Stimulated activated CD4-positive, alpha-beta T cell treated with anti-CD3 and anti-CD28 coated beads, Interleukin-12 subunit alpha, Interleukin-12 subunit beta, amount 100 ng/mL, for 4 hours (primary cell): Measurements from ENCODE around the gene NBEA.

Source experiments
- DNase-seq: peaks from one replicate; pipeline ENCODE4 v3.0.0-alpha.2; 2020

Gene NBEA

DNA sequence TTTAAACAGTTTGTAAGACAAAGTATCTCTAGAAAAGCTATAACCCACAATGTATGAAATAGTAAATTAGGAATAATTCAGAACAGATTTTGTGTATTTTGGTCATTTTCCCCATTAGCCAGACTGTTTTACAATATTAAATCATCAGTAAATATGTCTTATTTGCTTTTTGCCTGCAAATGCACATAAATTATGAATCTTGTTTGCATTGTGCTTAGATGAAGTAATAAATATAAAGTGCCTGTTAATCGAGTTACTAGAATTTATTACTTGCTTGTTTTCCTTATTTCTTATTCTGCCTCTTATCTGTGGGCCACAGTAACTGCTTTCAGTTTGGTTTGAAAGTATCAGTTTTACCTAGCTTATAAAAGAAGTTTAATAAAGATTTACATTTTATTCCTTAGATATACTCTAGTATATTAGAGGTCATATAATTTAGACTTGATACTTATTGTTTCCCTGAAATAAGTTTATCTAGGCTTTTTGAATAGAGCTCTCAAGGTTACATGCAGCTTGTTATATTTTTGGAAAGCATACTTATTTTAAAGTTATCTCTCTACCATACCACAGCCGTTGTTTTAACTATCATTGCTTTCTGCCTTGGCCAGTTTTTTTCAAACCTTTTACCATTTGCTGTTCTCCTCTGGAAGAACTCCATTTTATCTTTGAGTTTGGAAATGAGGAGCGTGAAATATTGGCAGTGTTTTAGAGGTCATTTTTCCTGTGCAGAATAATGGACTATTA is 238.0 kb downstream of the NBEA start:
- no peak for DNase-seq

DNA sequence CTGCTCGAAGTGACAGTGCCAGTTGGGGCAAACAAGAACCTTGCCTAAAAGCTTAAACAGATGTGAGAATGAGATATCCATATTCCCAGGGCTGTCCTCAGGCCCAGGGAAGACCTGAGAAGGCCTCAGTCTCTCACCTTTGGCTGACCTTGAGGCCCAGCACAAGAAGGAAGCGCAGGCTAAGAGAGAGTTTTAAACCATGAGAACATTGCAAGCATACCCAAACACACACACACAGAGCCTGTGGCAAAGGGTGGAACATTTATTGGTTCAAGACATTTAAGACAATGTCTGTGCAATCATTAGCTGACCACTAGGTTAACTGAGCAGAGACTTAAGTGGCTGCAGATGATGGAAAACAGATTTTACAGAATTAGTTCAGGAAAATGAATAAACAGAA is 248.2 kb downstream of the NBEA start:
- no peak for DNase-seq

DNA sequence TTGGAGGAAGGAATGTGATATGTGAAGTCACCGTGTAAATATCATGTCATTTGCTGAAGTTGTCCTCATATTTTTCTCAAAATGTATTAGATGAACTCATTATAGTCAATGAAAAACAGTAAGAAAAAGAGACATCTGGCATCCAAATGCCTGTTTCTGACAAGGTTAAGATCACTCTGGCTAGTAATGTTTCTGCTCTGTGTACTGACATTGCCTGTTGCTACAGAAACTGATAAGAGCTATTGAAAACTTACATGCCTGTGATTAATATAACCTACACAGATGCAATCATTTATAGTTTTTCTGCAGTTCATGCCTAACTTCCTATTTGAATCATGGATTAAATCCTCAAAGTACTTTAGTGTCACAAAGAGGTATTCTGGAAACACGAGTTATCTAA is 249.8 kb downstream of the NBEA start:
- DNase-seq: no peak

DNA sequence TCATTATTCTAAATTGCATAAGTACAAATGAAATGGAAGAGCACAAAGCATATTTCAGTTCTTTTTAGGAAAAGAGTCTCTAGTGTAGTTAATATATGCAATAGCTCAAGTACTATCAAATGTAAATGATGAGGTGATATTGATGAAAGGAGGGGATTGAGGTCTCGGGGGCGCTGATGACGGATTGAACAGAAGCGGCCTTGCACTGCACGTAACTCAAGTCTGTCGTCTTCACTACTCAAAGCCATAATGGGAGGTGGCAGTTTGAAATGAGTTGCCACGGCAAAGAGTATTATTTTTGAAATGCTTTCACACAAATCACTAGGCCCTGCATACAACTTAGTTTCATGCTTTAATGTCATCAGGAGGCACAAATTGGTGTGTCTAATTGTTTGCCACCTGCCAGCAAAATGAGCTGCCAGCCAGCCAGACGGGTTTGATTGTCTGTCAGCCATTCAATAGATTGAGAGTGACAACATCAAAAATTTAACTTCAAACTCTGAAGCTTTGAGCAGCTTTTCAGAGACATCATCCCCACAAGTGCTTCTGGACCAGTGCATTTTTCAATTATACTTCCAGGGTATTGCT is 256.6 kb downstream of the NBEA start:
- no peak for DNase-seq

DNA sequence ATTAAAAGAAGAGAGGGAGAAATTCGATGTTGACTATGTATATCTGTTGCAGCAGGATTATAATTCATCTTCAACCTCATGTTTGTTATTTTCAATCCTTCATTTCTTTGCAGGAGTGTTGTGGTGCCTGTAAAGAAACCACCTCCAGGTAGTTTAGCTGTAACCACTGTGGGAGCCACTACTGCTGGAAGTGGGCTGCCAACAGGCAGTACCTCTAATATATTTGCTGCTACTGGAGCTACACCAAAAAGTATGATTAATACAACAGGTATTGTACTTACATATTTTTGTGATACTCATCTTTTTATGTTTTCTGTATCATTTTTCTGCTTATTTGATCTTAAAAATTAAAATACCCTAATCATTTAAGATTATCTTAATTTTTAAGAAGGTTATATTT is 266.5 kb downstream of the NBEA start:
- DNase-seq: no peak

DNA sequence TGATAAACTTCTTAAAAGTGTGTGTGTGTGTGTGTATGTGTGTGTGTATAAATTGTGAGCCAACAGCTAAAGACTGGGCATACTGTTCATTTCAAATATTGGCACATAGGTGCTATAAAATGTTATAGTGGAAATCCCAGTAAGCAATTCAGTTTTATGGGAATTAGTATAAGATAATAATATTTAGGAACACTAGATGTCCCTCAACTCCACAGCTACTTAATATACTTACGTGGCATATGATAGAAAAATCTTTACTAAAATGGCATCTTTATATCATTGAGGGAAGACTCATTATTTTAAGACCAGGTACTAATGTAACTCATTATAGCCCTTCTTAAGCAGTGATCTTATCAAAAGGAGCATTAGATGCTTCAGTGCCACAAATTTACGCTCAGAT is 268.2 kb downstream of the NBEA start:
- no peak for DNase-seq

DNA sequence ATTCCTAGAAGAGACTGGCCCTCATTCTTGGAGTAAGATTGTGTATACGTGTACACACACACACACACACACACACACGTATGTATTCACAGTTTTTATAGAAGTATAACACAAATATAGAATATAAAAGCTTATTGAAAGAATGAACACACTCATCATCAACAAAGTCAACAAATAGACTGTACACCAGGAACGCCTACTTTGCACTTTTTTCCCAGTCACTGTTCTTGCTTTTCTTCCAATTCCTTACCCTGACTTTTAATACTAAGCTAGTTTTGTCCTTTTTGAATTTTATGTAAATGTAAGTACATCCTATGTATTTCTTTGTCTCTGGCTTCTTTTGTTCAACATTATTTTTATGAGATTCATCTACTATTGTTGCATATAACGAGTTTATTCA is 269.9 kb downstream of the NBEA start:
- no peak for DNase-seq

DNA sequence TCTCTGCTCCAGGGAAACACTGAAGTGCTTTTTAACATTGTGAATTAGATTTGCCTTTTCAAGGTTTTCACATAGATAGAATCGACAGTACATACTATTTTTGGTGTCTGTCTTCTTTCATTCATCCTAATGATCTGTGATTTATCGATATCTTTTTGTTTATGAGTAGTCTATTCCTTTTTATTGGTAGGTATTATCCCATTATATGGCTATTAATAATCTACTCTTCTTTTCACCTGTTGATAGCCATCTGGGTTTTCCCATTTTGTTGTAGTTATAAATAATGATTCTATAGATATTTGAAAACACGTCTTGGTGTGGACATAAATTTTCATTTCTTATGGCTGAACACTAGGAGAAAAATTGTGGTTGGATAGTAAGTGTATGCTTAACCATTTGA is 271.8 kb downstream of the NBEA start:
- no peak for DNase-seq

DNA sequence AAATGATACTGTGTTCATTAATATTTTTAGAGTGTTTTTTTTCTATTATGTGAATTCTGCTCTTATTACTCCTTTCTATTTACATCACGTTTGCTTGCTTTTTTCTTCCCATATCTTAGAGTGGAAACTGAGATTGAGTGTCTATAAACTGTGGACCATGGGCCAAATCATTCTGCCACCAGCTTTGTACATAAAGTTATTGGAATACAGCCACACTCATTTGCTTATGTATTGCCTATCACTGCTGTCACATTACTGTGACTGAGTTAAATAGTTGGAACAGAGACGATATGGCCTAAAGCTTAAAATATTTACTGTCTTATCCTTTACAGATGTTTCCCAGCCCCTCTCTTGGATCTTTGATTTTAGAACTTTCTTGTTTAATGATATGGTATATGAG is 274.1 kb downstream of the NBEA start:
- DNase-seq: no peak

DNA sequence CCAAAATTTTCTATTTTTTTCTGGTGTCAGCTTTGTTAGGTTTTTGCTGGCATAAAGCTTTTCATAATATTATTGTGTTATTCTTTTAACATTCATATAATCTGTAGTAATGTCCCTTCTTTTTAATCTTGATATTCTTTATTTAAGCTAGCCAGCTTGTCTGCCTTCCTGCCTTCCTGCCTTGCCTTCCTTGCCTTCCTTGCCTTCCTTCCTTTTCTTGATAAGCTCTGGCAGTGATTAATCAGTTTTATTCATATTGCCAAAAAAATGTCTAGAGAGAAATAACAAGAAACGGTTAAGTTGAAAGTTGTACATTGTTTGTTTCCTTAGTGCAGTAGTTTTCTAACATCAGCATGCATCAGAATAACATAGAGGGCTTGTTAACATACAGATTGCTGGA is 277.0 kb downstream of the NBEA start:
- DNase-seq: no peak

DNA sequence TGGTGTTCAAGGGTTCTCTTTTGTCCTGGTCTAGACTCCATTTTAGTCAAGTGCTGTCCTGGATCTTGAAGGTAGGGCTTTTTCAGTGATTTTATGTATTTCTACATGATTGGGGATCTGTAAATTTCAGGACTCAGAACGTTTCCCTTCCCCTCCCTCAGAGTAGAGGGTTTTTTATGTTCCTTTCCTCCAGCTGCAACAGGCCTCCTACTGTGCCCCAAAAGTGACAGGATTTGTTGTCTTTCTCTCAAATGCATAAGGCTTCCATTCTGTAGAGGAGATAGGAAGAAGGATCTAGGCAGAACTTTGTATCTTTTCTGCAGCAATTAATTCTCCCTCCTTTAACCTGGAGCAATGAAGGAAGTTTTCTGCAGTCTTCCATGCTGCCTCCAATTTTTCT is 283.1 kb downstream of the NBEA start:
- DNase-seq: no peak

DNA sequence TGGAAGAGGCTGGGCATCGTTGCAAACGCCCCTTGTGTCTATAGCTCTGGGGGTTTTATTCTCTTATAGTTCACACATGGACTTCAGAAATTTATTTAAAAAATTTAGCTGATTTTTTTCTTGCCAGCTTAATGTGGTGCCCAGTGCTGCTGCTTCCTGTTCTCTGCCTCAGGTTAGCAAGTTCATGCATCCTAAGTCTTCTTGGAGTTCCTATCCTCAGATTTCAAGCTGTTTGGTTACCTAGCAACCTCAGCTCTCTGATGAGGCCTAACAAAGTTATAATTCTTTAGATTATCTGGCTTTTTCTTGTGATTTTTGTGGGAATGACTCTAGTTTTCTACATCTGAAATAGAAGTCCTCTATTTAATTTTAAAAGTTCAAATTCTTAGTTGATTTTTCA is 283.5 kb downstream of the NBEA start:
- DNase-seq: no peak

DNA sequence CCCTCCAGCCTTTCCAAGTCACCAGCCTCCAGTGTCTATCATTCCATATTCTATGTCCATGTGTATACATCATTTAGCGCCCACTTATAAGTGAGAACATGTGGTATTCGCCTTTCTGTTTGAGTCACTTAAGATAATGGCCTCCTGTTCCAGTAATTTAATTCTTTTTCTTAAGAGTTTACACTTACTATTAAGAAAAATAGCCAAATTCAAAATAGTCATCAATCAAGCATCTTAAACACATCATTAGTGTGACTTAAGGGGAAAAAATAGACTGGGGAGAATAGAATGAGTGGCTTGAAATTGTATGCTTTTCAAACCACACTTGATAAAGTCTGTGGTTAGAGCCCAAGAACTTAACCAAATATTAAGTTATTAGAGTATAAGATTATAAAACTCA is 286.5 kb downstream of the NBEA start:
- no peak for DNase-seq

DNA sequence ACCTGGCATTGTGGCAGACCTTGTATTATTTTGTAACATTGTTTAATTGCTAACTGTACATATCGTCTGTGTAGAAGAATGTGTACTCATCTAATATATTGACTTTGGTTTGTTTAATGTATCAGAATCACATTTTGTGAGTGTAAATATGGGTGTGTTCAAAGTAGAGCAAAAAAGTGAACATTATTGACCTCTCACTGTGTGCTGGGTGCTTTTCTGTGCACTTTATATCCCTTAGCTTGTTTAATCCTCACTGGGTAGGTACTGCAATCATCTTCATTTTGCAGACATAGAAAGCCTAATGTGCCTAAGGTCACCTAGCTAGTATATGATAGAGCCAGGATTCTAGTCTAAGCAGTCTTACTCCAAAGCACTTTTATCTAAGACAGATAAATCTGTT is 289.4 kb downstream of the NBEA start:
- DNase-seq: no peak

DNA sequence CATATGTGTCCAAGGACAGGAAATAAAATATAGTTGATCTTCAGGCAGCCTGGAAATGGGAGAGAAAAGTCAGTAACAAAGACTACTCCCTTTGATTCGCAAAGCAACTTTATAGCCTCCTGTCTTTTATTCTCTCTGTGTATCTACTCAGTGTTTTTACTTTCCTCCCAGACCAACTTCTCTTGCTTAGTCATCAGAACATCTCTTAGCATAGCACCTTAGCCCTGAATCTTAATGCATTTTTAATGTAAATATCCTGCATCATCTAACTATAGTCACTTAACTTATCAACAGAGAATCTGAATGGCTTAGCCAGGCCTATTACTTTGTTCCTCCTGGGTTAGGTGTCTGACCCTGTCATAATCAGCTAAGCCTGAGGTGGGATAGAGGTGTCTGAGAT is 296.2 kb downstream of the NBEA start:
- no peak for DNase-seq

DNA sequence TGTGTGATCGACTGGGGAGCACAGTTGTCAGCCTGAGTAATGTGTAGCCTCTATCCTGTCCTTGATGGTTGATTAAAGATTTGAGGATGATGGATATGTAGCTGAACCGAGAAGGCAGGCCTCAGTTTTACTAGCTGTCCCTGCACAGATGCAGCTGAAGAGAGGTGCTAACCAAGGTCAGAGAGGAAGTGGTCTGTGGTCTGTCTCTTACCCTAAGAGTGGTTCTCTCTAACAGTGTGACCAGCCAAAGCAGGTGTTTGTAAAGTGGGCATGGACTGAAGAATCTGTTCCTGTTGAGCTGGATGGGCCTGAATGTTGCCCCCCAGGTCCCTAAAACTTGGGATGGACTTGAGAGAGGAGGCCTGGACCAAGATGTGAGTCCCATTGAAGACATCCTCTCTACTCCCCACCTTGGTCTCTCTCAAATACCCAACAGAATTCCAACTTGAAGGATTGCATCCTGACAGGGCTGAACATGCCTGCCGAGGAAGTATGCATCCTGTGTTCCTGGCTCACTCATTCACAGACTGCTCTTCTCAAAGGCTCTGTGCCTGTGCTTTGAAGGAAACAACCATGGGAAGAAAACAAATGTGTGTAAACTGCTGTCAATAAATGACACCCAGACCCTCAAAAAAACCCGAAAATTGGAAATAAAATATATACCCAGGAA is 310.6 kb downstream of the NBEA start:
- DNase-seq: no peak

DNA sequence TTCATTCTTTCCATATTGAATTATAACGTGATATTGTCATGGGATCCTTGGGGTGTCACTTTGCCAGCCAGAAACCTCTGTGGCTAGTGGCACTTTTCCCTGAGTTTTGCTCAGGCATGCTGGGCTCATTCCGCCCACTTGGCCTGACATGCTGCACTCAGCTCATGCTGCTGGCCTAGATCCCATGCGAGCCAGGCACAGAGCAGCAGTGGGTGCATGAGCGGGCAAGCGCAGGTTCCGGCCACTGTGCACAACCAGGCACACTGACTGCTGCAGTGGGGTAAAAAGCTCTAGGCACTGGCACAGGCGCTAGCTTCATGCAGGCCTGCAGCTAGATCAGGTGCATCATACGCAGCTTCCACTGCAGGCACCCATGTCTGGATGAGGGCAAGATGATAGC is 313.2 kb downstream of the NBEA start:
- DNase-seq: no peak

DNA sequence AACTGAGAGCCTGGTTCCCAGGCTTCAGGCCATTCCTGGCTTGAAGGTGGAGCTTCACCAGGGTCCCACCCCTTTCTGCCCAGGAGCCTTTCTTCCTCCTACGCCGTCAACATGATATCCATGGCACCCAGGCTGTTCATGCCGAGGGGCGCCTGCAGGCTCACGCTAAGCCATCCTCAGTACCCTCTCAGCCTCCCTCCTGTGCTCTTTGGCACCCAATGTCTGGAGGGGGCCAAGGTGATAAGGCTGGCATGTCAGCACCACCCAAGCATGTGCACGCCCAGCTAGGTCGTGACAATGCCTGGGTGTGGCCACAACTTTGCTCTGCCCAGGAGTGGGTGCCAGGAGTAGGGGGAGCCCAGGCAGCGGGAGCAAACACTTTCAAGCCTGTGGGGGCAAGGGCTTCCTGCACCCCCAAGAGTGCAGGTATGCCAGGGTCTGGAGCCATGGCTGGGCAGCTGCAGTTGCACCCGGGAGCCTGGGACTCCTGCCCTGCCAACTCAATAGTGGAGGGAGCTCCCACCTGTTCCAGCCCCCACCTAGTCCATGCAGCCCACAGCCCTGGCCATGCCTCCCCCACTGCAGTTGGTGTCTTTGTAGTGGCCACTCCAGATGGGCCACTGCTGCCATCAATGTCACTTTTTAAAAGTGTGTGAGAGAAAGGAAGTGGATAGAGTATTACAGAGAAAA is 314.5 kb downstream of the NBEA start:
- no peak for DNase-seq

DNA sequence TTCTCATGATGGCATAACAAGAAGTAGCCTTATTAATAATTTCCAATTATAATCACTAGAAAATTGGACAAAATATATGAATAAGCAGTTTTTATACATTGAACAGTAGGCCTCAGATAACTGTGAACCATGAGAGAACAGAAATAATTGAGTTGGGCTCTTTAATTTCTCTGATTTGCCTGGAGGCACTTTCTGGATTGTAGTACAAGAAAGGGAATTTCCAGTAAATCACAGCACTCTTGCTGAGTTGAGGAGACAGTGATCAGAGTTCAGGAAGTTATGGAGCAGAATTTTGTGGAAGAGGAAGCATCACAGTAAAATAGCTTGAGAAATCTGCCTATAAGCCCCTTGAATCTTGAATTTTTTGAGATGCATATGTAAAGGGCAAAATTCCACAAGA is 318.2 kb downstream of the NBEA start:
- DNase-seq: no peak

DNA sequence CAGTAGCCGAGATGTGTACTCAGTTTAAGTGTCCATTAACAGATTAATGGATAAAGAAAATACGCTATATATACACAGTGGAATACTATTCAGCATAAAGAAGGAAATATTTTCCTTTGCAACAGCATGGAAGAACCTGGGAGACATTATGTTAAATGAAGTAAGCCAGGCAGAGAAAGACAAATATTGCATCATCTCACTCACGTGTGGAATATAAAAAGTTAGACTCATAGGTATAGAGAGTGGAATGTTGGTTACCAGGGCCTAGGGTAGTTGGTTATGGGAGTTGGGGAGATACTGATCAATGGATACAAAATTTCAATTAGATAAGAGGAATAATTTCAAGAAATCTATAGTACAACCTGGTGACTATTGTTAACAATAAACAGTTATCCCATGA is 324.3 kb downstream of the NBEA start:
- DNase-seq: no peak

DNA sequence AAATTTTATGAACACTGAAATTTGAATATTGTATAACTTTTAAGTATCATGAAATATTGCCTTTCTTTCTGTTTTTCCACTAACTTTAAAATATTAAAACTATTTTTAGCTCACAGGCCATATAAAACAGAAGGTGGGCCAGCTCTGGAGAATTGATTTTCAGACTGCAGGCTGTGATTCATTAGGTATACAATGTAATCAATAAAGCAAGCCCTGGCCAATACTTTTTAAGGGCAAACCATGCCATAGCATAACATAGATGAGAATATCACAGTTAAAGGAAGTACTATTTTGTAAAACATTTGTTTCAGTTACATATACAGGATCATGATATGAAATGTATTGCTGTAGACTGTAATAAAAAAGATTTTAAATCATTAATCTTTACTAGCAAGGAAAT is 336.8 kb downstream of the NBEA start:
- DNase-seq: no peak

DNA sequence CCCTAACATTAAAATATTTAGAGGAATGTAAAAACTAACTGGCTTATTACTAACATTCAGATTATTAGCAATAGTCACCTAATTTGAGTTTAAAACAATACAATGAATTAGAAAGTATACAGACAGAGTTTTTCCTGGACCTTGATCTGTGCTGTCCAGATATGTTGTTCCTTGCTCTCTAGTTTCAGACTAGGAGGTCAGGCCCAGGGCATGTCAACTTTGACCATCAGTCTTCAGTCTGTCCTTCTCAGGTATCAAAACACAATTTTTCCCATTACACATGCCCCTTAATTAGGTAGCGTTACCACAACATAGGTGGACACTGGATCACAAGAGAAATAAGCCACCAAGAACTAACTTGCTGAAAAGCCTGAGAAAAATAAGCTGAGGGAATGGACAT is 337.4 kb downstream of the NBEA start:
- DNase-seq: no peak

DNA sequence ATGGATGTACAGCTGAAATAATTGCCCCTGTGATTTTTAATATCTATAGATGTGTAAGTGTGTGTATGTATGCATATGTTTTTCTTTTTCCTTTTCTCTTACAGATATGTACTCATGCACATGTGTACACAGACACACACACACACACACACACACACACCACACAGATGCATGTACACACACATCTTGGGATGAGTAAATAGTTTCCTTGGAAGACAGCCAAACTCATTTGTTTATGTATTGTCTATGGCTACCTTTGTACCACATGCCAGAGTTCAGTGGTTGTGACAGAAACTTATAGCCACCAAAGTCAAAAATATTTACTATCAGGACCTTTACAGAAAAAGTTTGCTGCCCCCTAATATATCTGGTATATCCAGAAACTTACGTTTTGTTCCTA is 341.8 kb downstream of the NBEA start:
- no peak for DNase-seq

DNA sequence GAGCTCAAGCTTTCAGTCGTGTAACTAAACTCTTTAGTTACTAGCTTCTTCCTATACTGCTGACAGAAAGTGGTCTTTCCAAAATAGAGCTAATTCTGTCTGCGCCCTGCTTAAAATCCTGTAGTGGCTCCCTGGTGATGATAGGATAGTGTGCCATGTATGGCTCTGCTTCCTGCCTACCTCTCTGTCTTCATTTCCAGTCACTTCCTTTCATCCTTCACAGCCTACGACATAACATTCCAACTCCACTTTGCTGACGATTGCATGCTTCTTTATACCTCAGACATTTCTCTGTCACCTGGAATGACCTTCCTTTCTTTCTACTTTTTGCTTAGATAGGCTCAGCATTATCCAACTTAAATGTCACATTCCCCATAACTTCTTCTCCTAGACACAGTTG is 343.6 kb downstream of the NBEA start:
- no peak for DNase-seq
